Ascending aorta (tissue), 2 donors: ENCODE results near the gene TMED7. TPM values are rescaled to one million over a fixed set of nuclear protein-coding genes. Genes with fewer than 3 reads are reported as not detected.
A peak's percentile ranks its signal among the peaks of the same experiment; 100 is the strongest.

Experiments
- DNase-seq, 2 donors: peaks; one replicate each; pipeline ENCODE4 v3.0.0-alpha.2; 2019; ENCODE audit warnings: low spot score in 2 of 2
- H3K27ac ChIP-seq, 2 donors: fragments of 200-600 bp; sonication (generic); one replicate each; pipeline ENCODE4 v1.5.1; 2016 to 2017; ENCODE audit warnings: mild to moderate bottlenecking in 1 of 2
- H3K27me3 ChIP-seq: fragments of 200-600 bp; sonication (generic); one replicate; pipeline ENCODE4 v1.5.1; 2017
- H3K36me3 ChIP-seq, 2 donors: fragments of 200-600 bp; sonication (generic); one replicate each; pipeline ENCODE4 v1.5.1; 2016
- H3K4me1 ChIP-seq, 2 donors: fragments of 200-600 bp; sonication (generic); one replicate each; pipeline ENCODE4 v1.5.1; 2016 to 2017; ENCODE audit warnings: mild to moderate bottlenecking in 1 of 2
- H3K4me3 ChIP-seq, 2 donors: fragments of 200-600 bp; sonication (generic); one replicate each; pipeline ENCODE4 v1.5.1; 2016 to 2017; ENCODE audit warnings: mild to moderate bottlenecking in 1 of 2
- H3K9me3 ChIP-seq, 2 donors: fragments of 200-600 bp; sonication (generic); one replicate each; pipeline ENCODE4 v1.5.1; 2016
- CTCF ChIP-seq, 3 experiments: fragments of 200-600 bp in 2 of 3; fragments of 450-650 bp in 1 of 3; sonication (generic) in 2 of 3; IDR thresholded peaks; one replicate each; pipeline ENCODE4 v1.5.1; 2016 to 2019; ENCODE audit warnings: antibody characterized with exemption in 3 of 3, mild to moderate bottlenecking in 1 of 3, moderate library complexity in 1 of 3
- intact Hi-C: fragments of 100-400 bp; cut with DNase I; formaldehyde crosslinking; loops from one replicate; pipeline ENCODE4 v1.15.1; 2023
- total RNA-seq: library from RNA; depleted of rRNA; stranded (reverse); fragments of >200 nt; gene quantifications from one replicate; pipeline ENCODE4 v1.1.0, GENCODE V29; 2016

TMED7 gene
- total RNA-seq, 1 donor from 2014 or later = 52.0 TPM

- H3K4me1 ChIP-seq = no peaks in the 10 kb centered on the region
- H3K36me3 ChIP-seq = no peaks in the 10 kb centered on the region
- no peak overlapping the region for H3K27ac ChIP-seq
- no peak for DNase-seq
- TF ChIP-seq CTCF (IDR thresholded peaks at IDR 0.05) = no peak
- no peak overlapping the region for H3K4me3 ChIP-seq
- H3K9me3 ChIP-seq = no peaks in the 10 kb centered on the region
- no peaks in the 10 kb centered on the region for H3K27me3 ChIP-seq
- intact Hi-C loops = no loop called here
Measured at GRCh38 chr5:115637507-115637906, 11.7 kb upstream of the TMED7 start.

GRCh38 chr5:115636008-115636407 is 10.2 kb upstream of the TMED7 start:
- H3K9me3 ChIP-seq = no peaks in the 10 kb centered on the region
- no peaks in the 10 kb centered on the region for H3K36me3 ChIP-seq
- no peaks in the 10 kb centered on the region for H3K27me3 ChIP-seq
- H3K27ac ChIP-seq = no peak overlapping the region
- intact Hi-C loops = no loop called here
- H3K4me3 ChIP-seq = no peak overlapping the region
- no peak for DNase-seq
- H3K4me1 ChIP-seq = no peaks in the 10 kb centered on the region
- TF ChIP-seq CTCF (IDR thresholded peaks at IDR 0.05) = no peak

GRCh38 chr5:115634343-115635132 is 8.7 kb upstream of the TMED7 start:
- Histone ChIP-seq H3K4me1 (no peaks in the 10 kb centered on the region), H3K27ac (peak overlapping the region; percentile 40 to 83), H3K27me3 (no peaks in the 10 kb centered on the region), H3K9me3 (no peaks in the 10 kb centered on the region), H3K4me3 (peak overlapping the region; percentile 52 to 59), H3K36me3 (no peaks in the 10 kb centered on the region)
- intact Hi-C loops = loop anchor here (2.0 kb wide), 2 partner anchors 196 to 204 kb away; no protein-coding TSS in a partner anchor
- TF ChIP-seq CTCF (IDR thresholded peaks at IDR 0.05) = peak; percentile 84 to 89 (median 88)
- peak; percentile 24 to 94 for DNase-seq

GRCh38 chr5:115629903-115630302 is 4.1 kb upstream of the TMED7 start:
- Histone ChIP-seq H3K27me3 (no peaks in the 10 kb centered on the region), H3K4me1 (peaks cover 0 to 2% of the 10 kb centered on the region in 2 donors), H3K4me3 (no peak overlapping the region), H3K9me3 (no peaks in the 10 kb centered on the region), H3K36me3 (no peaks in the 10 kb centered on the region), H3K27ac (no peak overlapping the region)
- no peak for DNase-seq
- TF ChIP-seq CTCF (IDR thresholded peaks at IDR 0.05) = no peak
- intact Hi-C loops = loop anchor here (5.0 kb wide), 3 partner anchors 347 to 452 kb away; no protein-coding TSS in a partner anchor

- Histone ChIP-seq H3K4me3 (no peak overlapping the region), H3K27ac (no peak overlapping the region), H3K9me3 (no peaks in the 10 kb centered on the region), H3K36me3 (no peaks in the 10 kb centered on the region), H3K27me3 (no peaks in the 10 kb centered on the region), H3K4me1 (peaks cover 0 to 19% of the 10 kb centered on the region in 2 donors)
- intact Hi-C loops = loop anchor here (2.0 to 5.0 kb wide), 6 partner anchors 83 to 455 kb away; partner anchors contain the start of genes AP3S1, ATG12 and FEM1C
- TF ChIP-seq CTCF (IDR thresholded peaks at IDR 0.05) = no peak
- no peak for DNase-seq
Measured at GRCh38 chr5:115627295-115627865, 1.5 kb upstream of the TMED7 start.
